ENCODE measurements around the gene CEP104.

Gene CEP104

DNA sequence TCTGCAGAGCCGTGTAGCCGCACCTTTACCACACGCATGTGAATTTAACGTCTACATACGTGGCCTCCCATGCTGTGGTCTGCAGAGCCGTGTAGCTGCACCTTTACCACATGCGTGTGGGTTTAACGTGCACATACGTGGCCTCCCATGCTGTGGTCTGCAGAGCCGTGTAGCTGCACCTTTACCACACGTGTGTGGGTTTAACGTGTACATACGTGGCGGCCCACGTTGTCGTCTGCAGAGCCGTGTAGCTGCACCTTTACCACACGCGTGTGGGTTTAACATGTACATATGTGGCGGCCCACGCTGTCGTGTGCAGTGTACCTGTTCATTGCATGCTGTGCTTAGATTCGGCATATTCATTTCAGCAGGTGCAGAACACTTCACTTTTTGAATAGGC lies 17.7 kb upstream of the CEP104 start:
- no peak overlapping the region for H4K91ac ChIP-seq (ENCODE audit: low read depth, low read length, poor library complexity)
- no peak overlapping the region for H2BK120ac ChIP-seq (ENCODE audit: low read depth, low read length)
- H3K4me3 ChIP-seq (ENCODE audit: low read length in 2 of 2): peak overlapping the region in 1 of 2 donors; percentile 38
- no peak overlapping the region for H2AK5ac ChIP-seq (ENCODE audit: low read depth, low read length)
- H3K18ac ChIP-seq (ENCODE audit: low read length): no peak overlapping the region
- H3K36me3 ChIP-seq (replicated peaks in 1 of 2; ENCODE audit: control insufficient read depth in 2 of 2, insufficient read depth in 2 of 2, low read length in 2 of 2): peaks cover 5 to 13% of the 10 kb centered on the region in 2 donors
- no CpG with 5 or more reads among the region's 23 CpGs for WGBS, 2 donors (ENCODE audit: extremely low coverage in 2 of 2, insufficient read length in 2 of 2, insufficient replicate concordance in 1 of 2)
- no peak overlapping the region for H3K4me2 ChIP-seq (ENCODE audit: insufficient read depth, low read length, poor library complexity, severe bottlenecking)
- peaks cover 0 to 2% of the 10 kb centered on the region in 2 donors for H3K4me1 ChIP-seq (ENCODE audit: control insufficient read depth in 2 of 2, insufficient read depth in 1 of 2, low read depth in 1 of 2, low read length in 2 of 2)
- H3K23ac ChIP-seq (ENCODE audit: low read depth, low read length, poor library complexity): no peak overlapping the region
- H3K27me3 ChIP-seq (ENCODE audit: control insufficient read depth in 3 of 3, insufficient read depth in 3 of 3, low read depth in 1 of 3, low read length in 3 of 3): no peaks in the 10 kb centered on the region
- no peaks in the 10 kb centered on the region for H3K79me1 ChIP-seq (ENCODE audit: low read depth, low read length)
- H3K14ac ChIP-seq (ENCODE audit: low read length): no peak overlapping the region
- H2BK5ac ChIP-seq (ENCODE audit: low read length): no peak overlapping the region
- no peak overlapping the region for H4K8ac ChIP-seq (ENCODE audit: low read depth, low read length)
- H3K4ac ChIP-seq (ENCODE audit: low read length): no peak overlapping the region
- H3K9ac ChIP-seq (ENCODE audit: low read depth, low read length, poor library complexity): no peak overlapping the region
- no peak overlapping the region for H2BK15ac ChIP-seq (ENCODE audit: low read length)
- no peak overlapping the region for H2BK12ac ChIP-seq (ENCODE audit: low read length)
- H2AFZ ChIP-seq (ENCODE audit: low read length): no peak overlapping the region
- no peak overlapping the region for H3K27ac ChIP-seq (replicated peaks; ENCODE audit: low read length)
- DNase-seq (ENCODE audit: low spot score): no peak
- H3K9me3 ChIP-seq (replicated peaks in 1 of 2; ENCODE audit: control insufficient read depth in 2 of 2, insufficient read depth in 1 of 2, low read depth in 1 of 2, low read length in 2 of 2): peaks cover 7 to 10% of the 10 kb centered on the region in 2 donors

- Histone ChIP-seq H3K4me3 (ENCODE audit: low read length in 2 of 2) (no peak overlapping the region), H3K4ac (ENCODE audit: low read length) (no peak overlapping the region), H2BK120ac (ENCODE audit: low read depth, low read length) (no peak overlapping the region), H3K4me2 (ENCODE audit: insufficient read depth, low read length, poor library complexity, severe bottlenecking) (no peak overlapping the region), H3K14ac (ENCODE audit: low read length) (no peak overlapping the region), H3K27ac (replicated peaks; ENCODE audit: low read length) (no peak overlapping the region), H4K91ac (ENCODE audit: low read depth, low read length, poor library complexity) (no peak overlapping the region), H3K4me1 (ENCODE audit: control insufficient read depth in 2 of 2, insufficient read depth in 1 of 2, low read depth in 1 of 2, low read length in 2 of 2) (peaks cover 0 to 2% of the 10 kb centered on the region in 2 donors), H4K8ac (ENCODE audit: low read depth, low read length) (no peak overlapping the region), H3K9ac (ENCODE audit: low read depth, low read length, poor library complexity) (no peak overlapping the region), H3K23ac (ENCODE audit: low read depth, low read length, poor library complexity) (peak overlapping the region; percentile 31), H2BK12ac (ENCODE audit: low read length) (no peak overlapping the region), H3K36me3 (replicated peaks in 1 of 2; ENCODE audit: control insufficient read depth in 2 of 2, insufficient read depth in 2 of 2, low read length in 2 of 2) (peaks cover 8 to 21% of the 10 kb centered on the region in 2 donors), H3K79me1 (ENCODE audit: low read depth, low read length) (no peaks in the 10 kb centered on the region), H2BK15ac (ENCODE audit: low read length) (no peak overlapping the region), H2BK5ac (ENCODE audit: low read length) (no peak overlapping the region), H2AFZ (ENCODE audit: low read length) (no peak overlapping the region), H3K9me3 (replicated peaks in 1 of 2; ENCODE audit: control insufficient read depth in 2 of 2, insufficient read depth in 1 of 2, low read depth in 1 of 2, low read length in 2 of 2) (peaks cover 0 to 9% of the 10 kb centered on the region in 2 donors), H3K18ac (ENCODE audit: low read length) (no peak overlapping the region), H3K27me3 (ENCODE audit: control insufficient read depth in 3 of 3, insufficient read depth in 3 of 3, low read depth in 1 of 3, low read length in 3 of 3) (no peaks in the 10 kb centered on the region), H2AK5ac (ENCODE audit: low read depth, low read length) (no peak overlapping the region)
- no peak for DNase-seq (ENCODE audit: low spot score)
- WGBS, 2 donors (ENCODE audit: extremely low coverage in 2 of 2, insufficient read length in 2 of 2, insufficient replicate concordance in 1 of 2): no CpG with 5 or more reads among the region's 8 CpGs
Measured at GRCh38 chr1:3872546-3872945, 15.5 kb upstream of the CEP104 start.

- H3K4me3 ChIP-seq (ENCODE audit: low read length in 2 of 2): no peak overlapping the region
- no peak overlapping the region for H3K14ac ChIP-seq (ENCODE audit: low read length)
- H2BK5ac ChIP-seq (ENCODE audit: low read length): peak overlapping the region; percentile 48
- no peak overlapping the region for H3K4me2 ChIP-seq (ENCODE audit: insufficient read depth, low read length, poor library complexity, severe bottlenecking)
- no peak overlapping the region for H4K91ac ChIP-seq (ENCODE audit: low read depth, low read length, poor library complexity)
- no peak overlapping the region for H3K9ac ChIP-seq (ENCODE audit: low read depth, low read length, poor library complexity)
- WGBS, 2 donors (ENCODE audit: extremely low coverage in 2 of 2, insufficient read length in 2 of 2, insufficient replicate concordance in 1 of 2): no CpG with 5 or more reads among the region's 7 CpGs
- H2BK120ac ChIP-seq (ENCODE audit: low read depth, low read length): no peak overlapping the region
- peaks cover 0 to 9% of the 10 kb centered on the region in 2 donors for H3K9me3 ChIP-seq (replicated peaks in 1 of 2; ENCODE audit: control insufficient read depth in 2 of 2, insufficient read depth in 1 of 2, low read depth in 1 of 2, low read length in 2 of 2)
- no peaks in the 10 kb centered on the region for H3K79me1 ChIP-seq (ENCODE audit: low read depth, low read length)
- H2BK12ac ChIP-seq (ENCODE audit: low read length): no peak overlapping the region
- H2BK15ac ChIP-seq (ENCODE audit: low read length): no peak overlapping the region
- no peak overlapping the region for H3K23ac ChIP-seq (ENCODE audit: low read depth, low read length, poor library complexity)
- no peak for DNase-seq (ENCODE audit: low spot score)
- peaks cover 8 to 21% of the 10 kb centered on the region in 2 donors for H3K36me3 ChIP-seq (replicated peaks in 1 of 2; ENCODE audit: control insufficient read depth in 2 of 2, insufficient read depth in 2 of 2, low read length in 2 of 2)
- H3K4me1 ChIP-seq (ENCODE audit: control insufficient read depth in 2 of 2, insufficient read depth in 1 of 2, low read depth in 1 of 2, low read length in 2 of 2): peaks cover 0 to 2% of the 10 kb centered on the region in 2 donors
- no peaks in the 10 kb centered on the region for H3K27me3 ChIP-seq (ENCODE audit: control insufficient read depth in 3 of 3, insufficient read depth in 3 of 3, low read depth in 1 of 3, low read length in 3 of 3)
- H2AK5ac ChIP-seq (ENCODE audit: low read depth, low read length): no peak overlapping the region
- no peak overlapping the region for H3K18ac ChIP-seq (ENCODE audit: low read length)
- H3K4ac ChIP-seq (ENCODE audit: low read length): no peak overlapping the region
- H2AFZ ChIP-seq (ENCODE audit: low read length): no peak overlapping the region
- no peak overlapping the region for H3K27ac ChIP-seq (replicated peaks; ENCODE audit: low read length)
- no peak overlapping the region for H4K8ac ChIP-seq (ENCODE audit: low read depth, low read length)
Measured at GRCh38 chr1:3871451-3871805, 14.4 kb upstream of the CEP104 start.

- Histone ChIP-seq H2AFZ (ENCODE audit: low read length) (no peak overlapping the region), H2BK15ac (ENCODE audit: low read length) (peak overlapping the region; percentile 21), H3K18ac (ENCODE audit: low read length) (peak overlapping the region; percentile 71), H3K27ac (replicated peaks; ENCODE audit: low read length) (no peak overlapping the region), H2AK5ac (ENCODE audit: low read depth, low read length) (peak overlapping the region; percentile 61), H3K23ac (ENCODE audit: low read depth, low read length, poor library complexity) (peak overlapping the region; percentile 89), H3K4me1 (ENCODE audit: control insufficient read depth in 2 of 2, insufficient read depth in 1 of 2, low read depth in 1 of 2, low read length in 2 of 2) (peaks cover 0 to 2% of the 10 kb centered on the region in 2 donors), H3K27me3 (ENCODE audit: control insufficient read depth in 3 of 3, insufficient read depth in 3 of 3, low read depth in 1 of 3, low read length in 3 of 3) (no peaks in the 10 kb centered on the region), H3K4me3 (ENCODE audit: low read length in 2 of 2) (no peak overlapping the region), H3K9ac (ENCODE audit: low read depth, low read length, poor library complexity) (peak overlapping the region; percentile 78), H3K79me1 (ENCODE audit: low read depth, low read length) (no peaks in the 10 kb centered on the region), H3K36me3 (replicated peaks in 1 of 2; ENCODE audit: control insufficient read depth in 2 of 2, insufficient read depth in 2 of 2, low read length in 2 of 2) (peaks cover 8 to 17% of the 10 kb centered on the region in 2 donors), H2BK5ac (ENCODE audit: low read length) (peak overlapping the region; percentile 88), H4K8ac (ENCODE audit: low read depth, low read length) (no peak overlapping the region), H3K9me3 (replicated peaks in 1 of 2; ENCODE audit: control insufficient read depth in 2 of 2, insufficient read depth in 1 of 2, low read depth in 1 of 2, low read length in 2 of 2) (peaks cover 0 to 9% of the 10 kb centered on the region in 2 donors), H3K4me2 (ENCODE audit: insufficient read depth, low read length, poor library complexity, severe bottlenecking) (no peak overlapping the region), H3K14ac (ENCODE audit: low read length) (no peak overlapping the region), H2BK12ac (ENCODE audit: low read length) (no peak overlapping the region), H4K91ac (ENCODE audit: low read depth, low read length, poor library complexity) (no peak overlapping the region), H3K4ac (ENCODE audit: low read length) (no peak overlapping the region), H2BK120ac (ENCODE audit: low read depth, low read length) (no peak overlapping the region)
- no CpG with 5 or more reads among the region's 18 CpGs for WGBS, 2 donors (ENCODE audit: extremely low coverage in 2 of 2, insufficient read length in 2 of 2, insufficient replicate concordance in 1 of 2)
- DNase-seq (ENCODE audit: low spot score): no peak
Measured at GRCh38 chr1:3869751-3870301, 12.8 kb upstream of the CEP104 start.

Measured in neuronal stem cell (in vitro differentiated cells).